Thyroid gland (tissue), 4 donors: ENCODE data around the gene POR.

Experiments used
- POLR2A ChIP-seq, 2 donors: fragments of 450-650 bp; IDR thresholded peaks; one replicate each; pipeline ENCODE4 v1.6.1; 2017; ENCODE audit warnings: antibody characterized with exemption in 2 of 2, mild to moderate bottlenecking in 2 of 2, moderate library complexity in 1 of 2
- TF ChIP-seq, protein P1 (sequence below), 6 experiments: fragments of 200-600 bp in 3 of 6; fragments of 450-650 bp in 3 of 6; sonication (generic) in 3 of 6; IDR thresholded peaks; one replicate each; pipeline ENCODE4 v1.5.1; 2016 to 2019; ENCODE audit warnings: antibody characterized with exemption in 6 of 6, mild to moderate bottlenecking in 2 of 6, inconsistent platforms in 1 of 6, moderate library complexity in 1 of 6

DNA sequence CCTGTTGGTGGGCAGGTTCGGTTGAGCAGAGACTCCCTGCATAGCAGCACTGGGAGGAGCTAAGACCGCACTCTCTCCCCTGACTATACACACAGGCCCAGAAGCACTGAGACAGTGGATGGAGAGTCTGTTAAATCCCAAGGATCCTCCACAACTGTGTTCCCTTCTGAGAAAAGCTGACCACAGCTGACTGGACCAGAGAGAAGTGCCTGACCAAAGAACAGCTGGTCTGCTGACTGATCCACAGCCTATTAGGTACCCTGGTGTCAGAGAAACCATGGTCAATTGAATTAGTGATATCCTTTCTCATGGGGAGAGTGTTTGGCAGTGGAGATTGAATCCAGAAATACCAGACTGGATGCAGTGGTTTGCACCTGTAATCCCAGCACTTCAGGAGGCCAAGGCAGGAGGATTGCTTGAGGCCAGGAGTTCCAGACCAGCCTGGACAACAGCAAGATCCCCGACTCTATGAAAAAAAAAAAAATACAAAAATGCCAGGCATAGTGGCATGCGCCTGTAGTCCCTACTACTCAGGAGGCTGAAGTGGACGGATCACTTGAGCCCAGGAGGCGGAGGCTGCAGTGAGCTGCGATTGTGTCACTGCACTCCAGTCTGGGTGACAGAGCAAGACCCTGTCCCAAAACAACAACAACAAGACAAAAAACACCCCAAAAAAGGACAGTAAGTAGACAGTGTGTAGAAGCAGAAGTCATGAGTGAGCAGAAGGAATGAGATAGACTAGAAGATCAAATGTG lies 107.2 kb downstream of the POR start:
- TF ChIP-seq, protein P1, sequence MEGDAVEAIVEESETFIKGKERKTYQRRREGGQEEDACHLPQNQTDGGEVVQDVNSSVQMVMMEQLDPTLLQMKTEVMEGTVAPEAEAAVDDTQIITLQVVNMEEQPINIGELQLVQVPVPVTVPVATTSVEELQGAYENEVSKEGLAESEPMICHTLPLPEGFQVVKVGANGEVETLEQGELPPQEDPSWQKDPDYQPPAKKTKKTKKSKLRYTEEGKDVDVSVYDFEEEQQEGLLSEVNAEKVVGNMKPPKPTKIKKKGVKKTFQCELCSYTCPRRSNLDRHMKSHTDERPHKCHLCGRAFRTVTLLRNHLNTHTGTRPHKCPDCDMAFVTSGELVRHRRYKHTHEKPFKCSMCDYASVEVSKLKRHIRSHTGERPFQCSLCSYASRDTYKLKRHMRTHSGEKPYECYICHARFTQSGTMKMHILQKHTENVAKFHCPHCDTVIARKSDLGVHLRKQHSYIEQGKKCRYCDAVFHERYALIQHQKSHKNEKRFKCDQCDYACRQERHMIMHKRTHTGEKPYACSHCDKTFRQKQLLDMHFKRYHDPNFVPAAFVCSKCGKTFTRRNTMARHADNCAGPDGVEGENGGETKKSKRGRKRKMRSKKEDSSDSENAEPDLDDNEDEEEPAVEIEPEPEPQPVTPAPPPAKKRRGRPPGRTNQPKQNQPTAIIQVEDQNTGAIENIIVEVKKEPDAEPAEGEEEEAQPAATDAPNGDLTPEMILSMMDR (IDR thresholded peaks at IDR 0.05): no peak
- no peak for TF ChIP-seq POLR2A (IDR thresholded peaks at IDR 0.05)
